Measurements from ENCODE around the gene ST6GAL1. TPM values are rescaled to one million over a fixed set of nuclear protein-coding genes. Genes with fewer than 3 reads are reported as not detected.

Gene ST6GAL1
- total RNA-seq, 2 donors from 2014 or later: 57.2 to 81.8 TPM

DNA sequence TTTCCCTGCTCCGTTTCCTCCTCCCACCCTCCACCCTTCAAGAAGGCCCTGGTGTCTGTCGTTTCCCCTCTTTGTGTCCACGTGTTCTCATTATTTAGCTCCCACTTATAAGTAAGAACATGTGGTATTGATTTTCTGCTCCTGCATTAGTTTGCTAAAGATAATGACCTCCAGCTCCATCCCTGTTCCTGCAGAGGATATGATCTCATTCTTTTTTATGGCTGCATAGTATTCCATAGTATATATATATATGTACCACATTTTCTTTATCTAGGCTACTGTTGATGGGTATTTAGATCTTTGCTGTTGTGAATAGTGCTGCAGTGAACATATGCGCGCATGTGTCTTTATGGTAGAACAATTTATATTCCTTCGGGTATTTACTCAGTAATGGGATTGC is 4.8 kb downstream of the ST6GAL1 start:
- Histone ChIP-seq H3K4me3 (no peak overlapping the region), H3K9me3 (no peaks in the 10 kb centered on the region), H3K4me1 (no peaks in the 10 kb centered on the region), H3K27me3 (no peaks in the 10 kb centered on the region), H3K36me3 (no peaks in the 10 kb centered on the region), H3K9ac (ENCODE audit: low read depth in 2 of 2, low read length in 2 of 2) (no peak overlapping the region), H3K27ac (no peak overlapping the region)
- TF ChIP-seq, protein P1, sequence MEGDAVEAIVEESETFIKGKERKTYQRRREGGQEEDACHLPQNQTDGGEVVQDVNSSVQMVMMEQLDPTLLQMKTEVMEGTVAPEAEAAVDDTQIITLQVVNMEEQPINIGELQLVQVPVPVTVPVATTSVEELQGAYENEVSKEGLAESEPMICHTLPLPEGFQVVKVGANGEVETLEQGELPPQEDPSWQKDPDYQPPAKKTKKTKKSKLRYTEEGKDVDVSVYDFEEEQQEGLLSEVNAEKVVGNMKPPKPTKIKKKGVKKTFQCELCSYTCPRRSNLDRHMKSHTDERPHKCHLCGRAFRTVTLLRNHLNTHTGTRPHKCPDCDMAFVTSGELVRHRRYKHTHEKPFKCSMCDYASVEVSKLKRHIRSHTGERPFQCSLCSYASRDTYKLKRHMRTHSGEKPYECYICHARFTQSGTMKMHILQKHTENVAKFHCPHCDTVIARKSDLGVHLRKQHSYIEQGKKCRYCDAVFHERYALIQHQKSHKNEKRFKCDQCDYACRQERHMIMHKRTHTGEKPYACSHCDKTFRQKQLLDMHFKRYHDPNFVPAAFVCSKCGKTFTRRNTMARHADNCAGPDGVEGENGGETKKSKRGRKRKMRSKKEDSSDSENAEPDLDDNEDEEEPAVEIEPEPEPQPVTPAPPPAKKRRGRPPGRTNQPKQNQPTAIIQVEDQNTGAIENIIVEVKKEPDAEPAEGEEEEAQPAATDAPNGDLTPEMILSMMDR (IDR thresholded peaks at IDR 0.05): no peak
- intact Hi-C loops (cut with DNase I): no loop called here
- no peak for DNase-seq

DNA sequence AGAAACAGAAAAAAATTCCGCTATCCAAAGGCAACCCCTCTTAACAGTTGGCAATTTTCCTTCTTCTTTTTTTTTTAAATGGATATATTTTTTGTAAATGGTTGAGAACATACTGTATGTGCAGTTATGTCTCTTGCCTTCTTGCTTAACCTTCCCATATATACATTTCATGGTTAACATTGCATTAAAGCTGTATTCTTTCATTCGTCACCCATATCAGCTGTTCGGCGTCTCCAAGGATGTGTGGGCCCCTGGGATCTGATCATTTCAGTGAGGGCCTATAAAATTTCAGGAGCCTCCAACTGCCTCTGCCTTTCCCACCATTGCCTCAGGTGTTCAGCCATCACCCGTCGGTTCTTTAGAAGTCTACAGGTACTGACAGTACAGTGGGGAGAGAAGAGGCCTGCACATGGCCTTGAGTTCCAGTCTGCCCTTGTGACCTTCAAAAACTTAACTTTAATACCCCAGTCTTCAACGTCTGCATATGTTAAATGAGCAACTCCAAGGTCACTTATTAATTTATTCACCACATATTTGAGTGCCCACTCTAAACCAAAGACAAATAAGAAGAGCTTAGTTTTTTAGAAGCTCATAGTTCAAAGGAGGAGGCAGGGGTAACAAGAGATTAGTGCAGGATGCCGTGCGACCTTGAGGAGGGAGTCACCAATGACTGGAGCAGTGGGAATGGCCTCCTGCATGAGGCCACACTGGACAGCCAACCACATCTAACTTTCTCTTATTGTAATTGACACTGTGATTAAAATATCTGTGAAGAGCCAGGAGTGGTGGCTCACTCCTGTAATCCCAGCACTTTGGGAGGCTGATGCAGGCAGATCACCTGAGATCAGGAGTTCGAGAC is 6.9 kb downstream of the ST6GAL1 start:
- Histone ChIP-seq H3K4me1 (no peaks in the 10 kb centered on the region), H3K27ac (no peak overlapping the region), H3K9ac (ENCODE audit: low read depth in 2 of 2, low read length in 2 of 2) (no peak overlapping the region), H3K27me3 (no peaks in the 10 kb centered on the region), H3K9me3 (no peaks in the 10 kb centered on the region), H3K36me3 (no peaks in the 10 kb centered on the region), H3K4me3 (no peak overlapping the region)
- TF ChIP-seq, protein P1 (IDR thresholded peaks at IDR 0.05): no peak
- intact Hi-C loops (cut with DNase I): no loop called here
- no peak for DNase-seq

DNA sequence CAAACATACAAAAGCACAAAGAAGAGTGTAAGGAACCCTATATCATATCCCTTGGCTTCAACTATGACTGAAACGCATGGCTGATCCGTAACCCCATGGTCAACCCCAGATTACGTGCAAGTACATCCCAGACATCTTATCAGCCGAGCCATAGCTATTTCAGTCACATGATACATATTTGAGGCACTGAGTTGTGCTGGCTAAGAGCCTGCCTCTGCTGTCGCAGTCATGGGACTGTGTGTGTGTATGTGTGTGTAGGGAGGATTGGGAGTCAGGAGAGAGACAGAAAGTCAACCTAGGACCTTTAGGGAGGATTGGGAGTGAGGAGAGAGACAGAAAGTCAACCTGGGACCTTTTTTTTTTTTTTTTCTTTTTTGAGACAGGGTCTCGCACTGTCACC is 8.4 kb downstream of the ST6GAL1 start:
- H3K27ac ChIP-seq: no peak overlapping the region
- TF ChIP-seq, protein P1 (IDR thresholded peaks at IDR 0.05): no peak

DNA sequence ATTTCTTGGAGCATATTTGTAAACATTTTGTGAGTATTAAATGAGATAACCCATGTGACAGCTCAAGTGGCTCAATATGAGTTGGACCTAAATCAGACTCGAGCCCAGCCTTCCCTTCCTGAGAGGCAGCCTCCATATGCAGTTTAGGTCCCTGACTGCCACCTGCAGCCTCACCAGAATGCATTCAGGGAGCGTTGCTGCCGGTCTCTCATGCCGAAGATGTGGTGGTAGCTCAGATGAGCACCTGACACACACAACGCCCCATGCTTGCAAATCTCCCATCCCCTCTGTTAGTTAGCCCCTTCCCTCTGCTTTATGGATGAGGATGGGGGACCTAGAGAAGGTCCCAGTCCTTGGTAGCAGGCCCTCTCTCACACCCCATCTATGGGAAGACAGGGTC is 9.2 kb downstream of the ST6GAL1 start:
- intact Hi-C loops (cut with DNase I): no loop called here
- no peak overlapping the region for H3K9ac ChIP-seq (ENCODE audit: low read depth in 2 of 2, low read length in 2 of 2)
- H3K36me3 ChIP-seq: no peaks in the 10 kb centered on the region
- no peak for DNase-seq
- H3K4me3 ChIP-seq: no peak overlapping the region
- no peaks in the 10 kb centered on the region for H3K4me1 ChIP-seq
- TF ChIP-seq, protein P1 (IDR thresholded peaks at IDR 0.05): no peak
- no peaks in the 10 kb centered on the region for H3K9me3 ChIP-seq
- H3K27me3 ChIP-seq: no peaks in the 10 kb centered on the region
- no peak overlapping the region for H3K27ac ChIP-seq

More for the DNA sequence above, 8.4 kb downstream of the ST6GAL1 start:
- Histone ChIP-seq H3K36me3 (no peaks in the 10 kb centered on the region), H3K27me3 (no peaks in the 10 kb centered on the region), H3K4me3 (no peak overlapping the region), H3K9ac (ENCODE audit: low read depth in 2 of 2, low read length in 2 of 2) (no peak overlapping the region), H3K9me3 (no peaks in the 10 kb centered on the region), H3K4me1 (no peaks in the 10 kb centered on the region)
- intact Hi-C loops (cut with DNase I): no loop called here
- DNase-seq: no peak

DNA sequence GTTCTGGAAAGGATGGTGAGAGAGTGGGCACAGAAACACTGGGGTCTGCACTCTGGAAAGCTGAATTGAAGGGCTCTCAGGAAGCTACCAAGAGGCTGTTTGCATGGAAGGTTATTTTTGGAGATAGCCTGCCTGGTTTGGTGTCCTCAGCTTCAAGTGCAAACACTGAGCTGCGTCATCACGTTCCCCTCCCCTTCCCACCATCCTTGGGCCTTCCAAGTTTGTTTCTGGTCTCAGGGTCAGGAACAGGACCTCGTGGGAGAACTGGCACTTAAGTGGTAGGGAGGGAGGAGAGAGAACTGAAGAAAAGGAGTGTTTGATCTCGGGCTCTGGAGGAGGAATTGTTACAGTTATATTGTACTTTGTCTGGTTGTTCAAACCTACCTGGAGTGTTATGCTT is 10.6 kb downstream of the ST6GAL1 start:
- no peak overlapping the region for H3K27ac ChIP-seq
- H3K4me3 ChIP-seq: no peak overlapping the region
- intact Hi-C loops (cut with DNase I): no loop called here
- H3K36me3 ChIP-seq: no peaks in the 10 kb centered on the region
- TF ChIP-seq, protein P1 (IDR thresholded peaks at IDR 0.05): no peak
- H3K9ac ChIP-seq (ENCODE audit: low read depth in 2 of 2, low read length in 2 of 2): no peak overlapping the region
- no peaks in the 10 kb centered on the region for H3K9me3 ChIP-seq
- H3K27me3 ChIP-seq: no peaks in the 10 kb centered on the region
- no peak for DNase-seq
- H3K4me1 ChIP-seq: no peaks in the 10 kb centered on the region

Measured in colonic mucosa (tissue), 4 donors.